ENCODE data around the gene ERP27. TPM values are rescaled to one million over a fixed set of nuclear protein-coding genes. Genes with fewer than 3 reads are reported as not detected.

The ERP27 gene
- total and polyA plus RNA-seq, 2 experiments from 2014 or later = 48.0 to 53.7 TPM

DNA sequence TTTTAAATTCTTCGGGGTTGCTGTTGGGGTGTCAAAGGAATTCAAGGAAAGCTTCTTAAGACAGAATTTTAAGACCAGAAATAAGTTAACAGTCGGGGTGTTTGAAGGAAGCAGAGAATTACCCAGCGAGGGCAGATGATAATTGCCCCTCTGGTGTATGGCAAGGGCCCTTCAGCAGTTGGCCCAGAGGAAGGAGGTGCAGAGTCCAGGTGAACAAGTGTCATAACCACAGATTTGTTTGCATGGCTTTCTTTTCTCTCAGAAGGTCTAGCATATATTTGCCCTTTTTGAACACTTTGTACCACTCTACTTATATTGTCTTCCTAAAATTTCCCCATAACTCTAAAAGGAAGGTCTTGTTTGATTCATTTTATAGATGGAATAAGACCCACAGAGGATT, 36.3 kb upstream of the ERP27 start:
- Histone ChIP-seq H3K9me3 (ENCODE audit: low read depth) (no peaks in the 10 kb centered on the region), H4K20me1 (ENCODE audit: insufficient read depth, poor library complexity, severe bottlenecking) (no peaks in the 10 kb centered on the region), H2AFZ (no peak overlapping the region), H3K4me1 (ENCODE audit: insufficient read depth) (no peaks in the 10 kb centered on the region), H3K27ac (no peak overlapping the region), H3K4me3 (no peak overlapping the region), H3K79me2 (no peaks in the 10 kb centered on the region), H3K36me3 (replicated peaks; ENCODE audit: insufficient read depth, low read depth) (no peaks in the 10 kb centered on the region), H3K4me2 (no peak overlapping the region), H3K9me2 (replicated peaks; ENCODE audit: insufficient read depth) (no peaks in the 10 kb centered on the region), H3K27me3 (no peaks in the 10 kb centered on the region)
- TF ChIP-seq EZH2 (IDR thresholded peaks at IDR 0.05; ENCODE audit: borderline replicate concordance) = no peak
- TF ChIP-seq CTCF (IDR thresholded peaks at IDR 0.05; ENCODE audit: poor library complexity) = no peak
- no peak for TF ChIP-seq EZH2phosphoT487 (IDR thresholded peaks at IDR 0.05; ENCODE audit: low read depth, severe bottlenecking, unreplicated experiment)
- DNase-seq (ENCODE audit: low spot score) = no peak
- WGBS (ENCODE audit: low lambda C conversion rate, missing lambda C conversion rate) = 75% methylated on average over 3 of the region's 3 CpGs

DNA sequence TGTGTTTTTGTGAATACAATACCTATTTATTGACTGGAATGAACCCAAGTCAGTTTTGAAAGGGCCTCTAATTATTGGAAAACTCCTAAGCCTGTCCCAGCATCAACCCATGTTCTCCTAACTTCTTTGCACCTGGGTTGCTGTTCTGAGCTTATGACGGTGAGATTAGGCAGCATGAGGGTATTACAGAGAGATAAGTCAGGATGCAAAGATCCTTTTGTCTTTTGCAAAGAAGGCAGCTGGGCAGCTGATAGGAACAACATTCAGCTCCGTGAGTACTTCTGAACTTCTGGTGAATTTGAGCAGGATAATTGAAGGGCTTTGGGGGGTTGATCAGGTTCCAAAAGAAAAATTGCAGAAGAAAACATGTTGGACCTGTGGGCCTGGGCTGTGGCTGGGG, 34.5 kb upstream of the ERP27 start, which contains the start of gene PDE6H:
Gene PDE6H (plus strand): TSS at position 227 of the 400 bp plus-strand sequence. CDS start 4,971 bp downstream, outside the sequence.
- no peak for DNase-seq (ENCODE audit: low spot score)
- H3K9me2 ChIP-seq (replicated peaks; ENCODE audit: insufficient read depth) = no peaks in the 10 kb centered on the region
- H3K36me3 ChIP-seq (replicated peaks; ENCODE audit: insufficient read depth, low read depth) = no peaks in the 10 kb centered on the region
- no peak within 1 kb of the TSS for H3K27ac ChIP-seq
- no peaks in the 10 kb centered on the region for H3K4me1 ChIP-seq (ENCODE audit: insufficient read depth)
- H3K4me2 ChIP-seq = no peak within 1 kb of the TSS
- H3K79me2 ChIP-seq = no peaks in the 10 kb centered on the region
- TF ChIP-seq EZH2 (IDR thresholded peaks at IDR 0.05; ENCODE audit: borderline replicate concordance) (no peak), CTCF (IDR thresholded peaks at IDR 0.05; ENCODE audit: poor library complexity) (no peak), EZH2phosphoT487 (IDR thresholded peaks at IDR 0.05; ENCODE audit: low read depth, severe bottlenecking, unreplicated experiment) (no peak)
- H3K4me3 ChIP-seq = no peak within 1 kb of the TSS
- no peaks in the 10 kb centered on the region for H4K20me1 ChIP-seq (ENCODE audit: insufficient read depth, poor library complexity, severe bottlenecking)
- H2AFZ ChIP-seq = no peak within 1 kb of the TSS
- 52% methylated on average over 2 of the region's 2 CpGs for WGBS (ENCODE audit: low lambda C conversion rate, missing lambda C conversion rate)
- H3K27me3 ChIP-seq = no peaks in the 10 kb centered on the region
- H3K9me3 ChIP-seq (ENCODE audit: low read depth) = no peaks in the 10 kb centered on the region

DNA sequence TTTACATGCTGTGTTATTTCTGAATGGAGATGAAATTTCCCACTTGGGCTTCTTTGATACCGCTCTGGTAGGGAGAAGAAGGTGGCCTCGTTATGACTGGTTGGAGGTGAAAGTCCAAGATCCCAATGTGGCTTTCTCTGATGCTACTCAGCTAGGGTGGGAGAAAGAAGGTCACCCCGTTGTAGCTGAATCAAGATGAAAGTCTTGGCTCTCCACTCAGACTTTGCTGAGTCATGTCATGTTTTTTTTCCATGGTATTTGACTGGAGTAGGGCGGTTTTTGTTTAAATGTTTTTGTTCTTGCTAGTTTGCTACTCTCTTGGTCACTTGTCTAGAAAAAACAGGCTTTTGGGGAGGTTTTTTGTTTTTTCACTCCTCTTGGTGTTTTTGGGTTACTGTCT, 32.1 kb upstream of the ERP27 start:
- Histone ChIP-seq H3K27me3 (no peaks in the 10 kb centered on the region), H3K9me3 (ENCODE audit: low read depth) (no peaks in the 10 kb centered on the region), H3K36me3 (replicated peaks; ENCODE audit: insufficient read depth, low read depth) (no peaks in the 10 kb centered on the region), H3K4me2 (no peak overlapping the region), H3K9me2 (replicated peaks; ENCODE audit: insufficient read depth) (no peaks in the 10 kb centered on the region), H2AFZ (no peak overlapping the region), H3K4me3 (no peak overlapping the region), H3K27ac (no peak overlapping the region), H3K79me2 (no peaks in the 10 kb centered on the region), H4K20me1 (ENCODE audit: insufficient read depth, poor library complexity, severe bottlenecking) (no peaks in the 10 kb centered on the region), H3K4me1 (ENCODE audit: insufficient read depth) (no peaks in the 10 kb centered on the region)
- TF ChIP-seq EZH2phosphoT487 (IDR thresholded peaks at IDR 0.05; ENCODE audit: low read depth, severe bottlenecking, unreplicated experiment) (no peak), EZH2 (IDR thresholded peaks at IDR 0.05; ENCODE audit: borderline replicate concordance) (no peak), CTCF (IDR thresholded peaks at IDR 0.05; ENCODE audit: poor library complexity) (no peak)
- DNase-seq (ENCODE audit: low spot score) = no peak
- 75% methylated on average over 4 of the region's 4 CpGs for WGBS (ENCODE audit: low lambda C conversion rate, missing lambda C conversion rate)

GRCh38 chr12:14968478-14968877, 30.1 kb upstream of the ERP27 start:
- no peak overlapping the region for H3K27ac ChIP-seq
- no peaks in the 10 kb centered on the region for H3K9me2 ChIP-seq (replicated peaks; ENCODE audit: insufficient read depth)
- no peak for DNase-seq (ENCODE audit: low spot score)
- H3K9me3 ChIP-seq (ENCODE audit: low read depth) = no peaks in the 10 kb centered on the region
- WGBS (ENCODE audit: low lambda C conversion rate, missing lambda C conversion rate) = 84% methylated on average over 3 of the region's 3 CpGs
- H4K20me1 ChIP-seq (ENCODE audit: insufficient read depth, poor library complexity, severe bottlenecking) = no peaks in the 10 kb centered on the region
- no peak overlapping the region for H3K4me3 ChIP-seq
- no peak overlapping the region for H2AFZ ChIP-seq
- H3K27me3 ChIP-seq = no peaks in the 10 kb centered on the region
- H3K4me1 ChIP-seq (ENCODE audit: insufficient read depth) = no peaks in the 10 kb centered on the region
- no peak for TF ChIP-seq CTCF (IDR thresholded peaks at IDR 0.05; ENCODE audit: poor library complexity)
- H3K36me3 ChIP-seq (replicated peaks; ENCODE audit: insufficient read depth, low read depth) = no peaks in the 10 kb centered on the region
- H3K79me2 ChIP-seq = no peaks in the 10 kb centered on the region
- H3K4me2 ChIP-seq = no peak overlapping the region

Data from hepatocyte (in vitro differentiated cells).